ENCODE data around the gene MGAT4C.

Gene MGAT4C

GRCh38 chr12:85993746-85994145 lies 262.4 kb downstream of the MGAT4C start:
- FAIRE-seq (no peak), DNase-seq (ENCODE audit: insufficient read length, low spot score) (no peak)

GRCh38 chr12:85985996-85986395 lies 270.2 kb downstream of the MGAT4C start:
- DNase-seq (ENCODE audit: insufficient read length, low spot score), result no peak
- no peak for FAIRE-seq

DNA sequence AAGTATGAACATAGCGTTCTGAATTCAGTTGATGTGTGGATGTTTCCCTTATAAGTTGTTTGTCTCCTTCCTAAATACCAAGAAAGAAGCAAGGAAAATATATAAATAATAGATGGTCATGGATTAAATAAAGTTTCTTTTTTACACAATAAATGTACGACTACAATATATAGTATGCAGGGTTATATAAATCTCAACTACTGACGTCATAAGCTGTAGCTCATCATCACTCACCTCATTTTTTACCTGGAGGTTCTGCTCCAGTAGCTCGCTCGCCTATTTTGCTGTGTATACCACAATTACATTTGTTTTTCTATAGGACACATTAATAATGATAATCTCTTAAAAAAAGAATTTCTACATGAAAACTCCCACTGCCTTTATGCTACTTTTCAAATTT lies 272.6 kb downstream of the MGAT4C start:
- no peak for FAIRE-seq
- DNase-seq (ENCODE audit: insufficient read length, low spot score), result no peak

DNA sequence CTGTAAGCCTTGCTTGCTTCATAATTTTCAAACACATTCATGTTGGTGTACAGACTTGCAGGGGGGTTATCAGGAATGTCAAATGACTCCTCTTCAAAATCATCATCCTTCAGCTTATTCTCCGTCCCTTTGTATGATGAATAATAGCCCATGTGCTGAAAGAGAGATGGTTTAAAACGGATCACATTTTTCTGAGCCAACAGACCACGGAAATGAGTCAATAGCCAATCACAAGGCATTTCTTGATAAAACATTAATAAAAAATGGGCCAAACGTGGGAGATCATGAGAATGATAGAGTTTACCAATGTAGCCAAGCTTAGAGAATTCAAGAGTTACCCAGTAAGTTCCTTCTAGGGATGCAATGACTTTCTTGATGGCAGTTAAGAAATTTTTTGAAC lies 276.6 kb downstream of the MGAT4C start:
- DNase-seq (ENCODE audit: insufficient read length, low spot score) (no peak), FAIRE-seq (no peak)

DNA sequence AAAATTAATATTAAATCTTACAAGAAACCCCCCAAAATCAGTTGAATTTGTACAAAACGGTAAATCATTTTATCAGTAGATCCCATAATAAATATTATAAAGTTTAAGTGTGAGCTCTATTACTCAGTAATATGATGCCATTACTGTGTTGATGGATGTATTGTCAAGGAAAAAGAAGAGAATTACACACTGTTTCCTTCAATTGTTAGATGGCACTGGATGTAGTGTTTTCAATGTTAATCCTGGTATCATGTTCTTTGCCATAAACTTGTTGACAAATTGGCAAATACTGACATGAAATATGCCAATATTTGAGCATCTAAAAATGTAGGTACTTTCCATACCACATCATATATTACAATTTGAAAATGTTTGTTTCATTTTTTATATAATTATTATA lies 280.5 kb downstream of the MGAT4C start:
- DNase-seq (ENCODE audit: insufficient read length, low spot score), result no peak
- FAIRE-seq, result no peak

DNA sequence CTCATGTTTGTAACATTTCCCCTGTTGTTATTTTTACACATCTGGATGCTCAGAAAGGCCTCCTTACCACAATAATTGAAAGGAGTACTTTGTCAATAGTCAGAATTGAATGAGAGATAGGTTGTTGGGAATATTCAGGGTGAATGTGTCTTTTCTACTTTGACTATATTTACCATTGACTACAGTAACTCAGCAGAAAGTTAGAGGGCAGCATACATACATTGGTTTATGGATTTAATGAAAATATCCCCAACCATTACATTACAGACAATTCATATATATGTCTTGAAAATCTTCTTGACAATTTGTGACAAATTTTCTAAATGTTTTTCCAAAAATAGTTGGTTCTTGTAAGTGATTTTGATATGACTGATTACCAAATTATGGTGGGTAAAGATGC lies 284.4 kb downstream of the MGAT4C start:
- FAIRE-seq (no peak), DNase-seq (ENCODE audit: insufficient read length, low spot score) (no peak)

GRCh38 chr12:85968606-85969005 lies 287.6 kb downstream of the MGAT4C start:
- DNase-seq (ENCODE audit: insufficient read length, low spot score) (no peak), FAIRE-seq (no peak)

DNA sequence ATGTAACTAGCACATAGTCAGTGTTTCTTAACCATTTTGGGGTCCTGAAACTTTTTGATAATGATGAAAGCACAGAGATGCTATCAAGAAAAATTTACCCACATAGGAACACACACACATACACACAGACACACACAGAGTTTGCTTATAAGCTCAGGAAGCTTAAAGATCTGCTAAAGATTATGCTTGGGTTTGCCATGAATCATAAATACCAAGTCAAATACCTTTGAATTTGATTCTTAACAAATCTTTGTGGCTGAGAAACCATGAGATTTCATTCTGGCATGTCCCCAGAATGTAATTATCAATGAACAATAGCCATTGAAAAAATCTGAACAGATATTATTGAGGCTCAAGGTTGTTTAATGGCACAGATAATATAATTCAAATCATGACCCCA lies 292.9 kb downstream of the MGAT4C start:
- FAIRE-seq (no peak), DNase-seq (ENCODE audit: insufficient read length, low spot score) (no peak)

- DNase-seq (ENCODE audit: insufficient read length, low spot score) (no peak), FAIRE-seq (no peak)
Measured at GRCh38 chr12:85956081-85956480, 300.1 kb downstream of the MGAT4C start.

- no peak for FAIRE-seq
Measured at GRCh38 chr12:85955127-85955526, 301.1 kb downstream of the MGAT4C start.

GRCh38 chr12:85951823-85952222 lies 304.4 kb downstream of the MGAT4C start:
- FAIRE-seq, result no peak
- no peak for DNase-seq (ENCODE audit: insufficient read length, low spot score)

More at GRCh38 chr12:85955127-85955526, 301.1 kb downstream of the MGAT4C start:
- DNase-seq (ENCODE audit: insufficient read length, low spot score), result no peak

- DNase-seq (ENCODE audit: insufficient read length, low spot score) (no peak), FAIRE-seq (no peak)
Measured at GRCh38 chr12:85949253-85949652, 306.9 kb downstream of the MGAT4C start.

DNA sequence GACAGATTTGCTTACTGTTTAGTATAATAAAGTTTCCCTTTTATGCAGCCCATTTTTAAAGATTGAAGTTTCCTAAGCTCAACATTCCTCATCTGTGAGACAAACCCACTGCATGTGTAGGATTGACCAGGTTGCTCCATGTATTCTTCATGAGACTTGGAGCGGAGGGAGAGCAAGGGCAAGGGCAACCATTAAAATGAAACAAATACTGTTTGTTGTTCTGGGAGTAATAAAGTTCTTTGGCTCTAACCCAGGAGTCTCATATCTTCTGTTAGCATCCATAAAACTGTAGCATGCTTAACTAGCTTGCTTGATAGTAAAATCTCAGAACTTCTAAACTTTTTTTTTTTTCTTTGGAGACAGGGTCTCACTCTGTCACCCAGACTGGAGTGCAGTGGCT lies 307.9 kb downstream of the MGAT4C start:
- FAIRE-seq (no peak), DNase-seq (ENCODE audit: insufficient read length, low spot score) (no peak)

DNA sequence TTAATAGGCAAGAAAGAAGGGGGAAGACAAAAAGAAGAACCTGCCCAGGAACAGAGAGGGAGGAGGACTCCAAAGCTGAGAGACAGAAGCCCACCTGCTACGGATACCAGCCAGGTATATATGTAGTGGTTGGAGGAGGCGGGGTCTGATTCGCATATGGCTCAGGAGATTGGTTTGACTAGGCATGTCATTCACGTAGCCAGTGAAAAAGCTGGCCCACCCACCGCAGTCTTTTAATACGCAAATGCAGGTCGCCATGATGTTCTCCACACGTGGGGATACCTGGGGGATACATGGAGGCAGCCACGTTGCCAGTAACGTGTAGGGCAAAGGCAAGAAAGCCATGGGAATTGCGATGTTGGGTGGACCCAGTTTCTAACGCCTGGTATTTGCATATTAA lies 308.9 kb downstream of the MGAT4C start:
- FAIRE-seq, result no peak
- no peak for DNase-seq (ENCODE audit: insufficient read length, low spot score)

DNA sequence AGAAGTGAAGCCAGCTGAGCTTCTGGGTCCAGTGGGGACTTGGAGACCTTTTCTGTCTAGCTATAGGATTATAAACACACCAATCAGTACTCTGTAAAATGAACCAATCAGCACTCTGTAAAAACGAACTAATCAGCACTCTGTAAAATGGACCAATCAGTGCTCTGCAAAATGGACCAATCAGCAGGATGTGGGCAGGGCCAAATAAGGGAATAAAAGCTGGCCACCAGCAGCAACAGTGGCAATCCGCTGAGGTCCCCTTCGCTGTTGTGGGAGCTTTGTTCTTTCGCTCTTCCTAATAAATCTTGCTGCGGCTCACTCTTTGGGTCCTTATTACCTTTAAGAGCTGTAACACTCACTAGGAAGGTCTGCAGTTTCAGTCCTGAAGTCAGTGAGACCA lies 309.8 kb downstream of the MGAT4C start:
- DNase-seq (ENCODE audit: insufficient read length, low spot score), result no peak

GRCh38 chr12:85927166-85927565 lies 329.0 kb downstream of the MGAT4C start:
- no peak for FAIRE-seq
- DNase-seq (ENCODE audit: insufficient read length, low spot score), result no peak

More for the DNA sequence above, 309.8 kb downstream of the MGAT4C start:
- no peak for FAIRE-seq

GRCh38 chr12:85923767-85924331 lies 332.3 kb downstream of the MGAT4C start:
- FAIRE-seq (no peak), DNase-seq (ENCODE audit: insufficient read length, low spot score) (no peak)

DNA sequence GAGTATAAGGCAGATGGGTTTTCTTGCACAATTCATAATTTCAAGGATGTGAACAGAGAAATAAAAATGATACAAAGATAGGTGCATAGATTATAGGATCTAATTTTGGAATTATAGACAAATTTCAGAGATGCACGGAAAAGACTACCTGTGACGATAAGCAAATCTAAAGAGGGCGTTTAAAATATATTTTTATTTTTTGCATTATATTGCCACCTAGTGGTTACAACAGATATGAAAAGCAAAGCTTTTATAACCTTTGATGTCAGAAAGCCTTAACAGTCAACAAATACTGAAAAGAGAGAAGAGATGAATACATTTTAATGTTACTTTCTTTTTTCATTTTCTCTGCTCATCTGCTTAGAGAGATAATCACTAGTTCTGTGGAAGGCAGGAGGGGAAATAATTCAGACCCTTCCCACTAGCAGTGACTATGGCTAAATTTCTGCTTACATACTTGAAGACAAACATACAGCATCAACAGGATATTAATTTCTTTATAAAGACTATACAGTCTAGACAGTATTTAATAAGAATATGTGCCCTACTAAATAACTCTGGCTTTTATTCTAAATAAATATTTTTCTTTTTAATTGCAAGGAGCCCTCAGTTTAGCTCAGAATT lies 335.8 kb downstream of the MGAT4C start:
- FAIRE-seq (peak; percentile 71), DNase-seq (ENCODE audit: insufficient read length, low spot score) (no peak)

All from GM19239 (cell line).